SU-DHL-6 (cell line): ENCODE measurements around the gene EPHA5.

Source experiments
- EZH2phosphoT487 ChIP-seq: fragments of 200-600 bp; sonication (generic), shearing (Covaris generic); conservative IDR thresholded peaks from 2 replicates; pipeline ENCODE4 v1.6.1; 2018; ENCODE audit warnings: mild to moderate bottlenecking, antibody characterized with exemption, low read length, moderate library complexity, mixed read lengths
- TF ChIP-seq, protein P1 (sequence below): fragments of 200-600 bp; sonication (generic); IDR thresholded peaks from one replicate; pipeline ENCODE4 v1.5.1; 2017; ENCODE audit warnings: antibody characterized with exemption, mild to moderate bottlenecking, low read length, moderate library complexity; ENCODE audit not compliant: insufficient read depth, poor library complexity, severe bottlenecking

DNA sequence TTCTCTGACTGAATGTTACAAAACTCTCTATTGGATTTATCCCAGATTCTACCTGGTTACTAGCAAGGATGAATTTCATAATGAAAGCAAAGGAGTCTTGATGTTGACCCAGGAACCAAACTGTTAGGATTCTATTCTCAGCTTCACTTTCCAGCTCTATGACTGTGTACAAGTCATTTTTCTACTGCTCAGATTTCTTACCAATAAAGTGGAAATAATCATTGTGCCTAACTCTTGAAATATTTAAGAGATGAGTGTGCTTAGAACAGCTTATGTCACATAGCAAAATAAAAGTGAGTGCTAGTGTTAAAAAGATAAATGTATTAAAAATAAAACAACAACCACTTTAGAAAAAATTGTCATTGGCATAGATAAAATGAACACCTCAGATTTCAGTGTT, 45.6 kb downstream of the EPHA5 start:
- TF ChIP-seq, protein P1, sequence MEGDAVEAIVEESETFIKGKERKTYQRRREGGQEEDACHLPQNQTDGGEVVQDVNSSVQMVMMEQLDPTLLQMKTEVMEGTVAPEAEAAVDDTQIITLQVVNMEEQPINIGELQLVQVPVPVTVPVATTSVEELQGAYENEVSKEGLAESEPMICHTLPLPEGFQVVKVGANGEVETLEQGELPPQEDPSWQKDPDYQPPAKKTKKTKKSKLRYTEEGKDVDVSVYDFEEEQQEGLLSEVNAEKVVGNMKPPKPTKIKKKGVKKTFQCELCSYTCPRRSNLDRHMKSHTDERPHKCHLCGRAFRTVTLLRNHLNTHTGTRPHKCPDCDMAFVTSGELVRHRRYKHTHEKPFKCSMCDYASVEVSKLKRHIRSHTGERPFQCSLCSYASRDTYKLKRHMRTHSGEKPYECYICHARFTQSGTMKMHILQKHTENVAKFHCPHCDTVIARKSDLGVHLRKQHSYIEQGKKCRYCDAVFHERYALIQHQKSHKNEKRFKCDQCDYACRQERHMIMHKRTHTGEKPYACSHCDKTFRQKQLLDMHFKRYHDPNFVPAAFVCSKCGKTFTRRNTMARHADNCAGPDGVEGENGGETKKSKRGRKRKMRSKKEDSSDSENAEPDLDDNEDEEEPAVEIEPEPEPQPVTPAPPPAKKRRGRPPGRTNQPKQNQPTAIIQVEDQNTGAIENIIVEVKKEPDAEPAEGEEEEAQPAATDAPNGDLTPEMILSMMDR, result no peak
- no peak for TF ChIP-seq EZH2phosphoT487
